Upper lobe of right lung (tissue), 1 donor: Measurements from ENCODE around the gene UBTF. TPM values are rescaled to one million over a fixed set of nuclear protein-coding genes. Genes with fewer than 3 reads are reported as not detected.

Experiments used
- ATAC-seq: fragments of 200-7000 bp; cut with Tn5 transposase; one replicate; pipeline ENCODE4 v1.9.1; 2020; ENCODE audit warnings: mild to moderate bottlenecking, moderate library complexity
- DNase-seq: peaks from one replicate; pipeline ENCODE4 v3.0.0-alpha.2; 2020
- H3K27ac ChIP-seq: fragments of 200-600 bp; one replicate; pipeline ENCODE4 v1.8.0; 2022
- H3K27me3 ChIP-seq: fragments of 200-600 bp; one replicate; pipeline ENCODE4 v1.8.0; 2022; ENCODE audit warnings: mild to moderate bottlenecking
- H3K36me3 ChIP-seq: fragments of 200-600 bp; one replicate; pipeline ENCODE4 v1.8.0; 2022
- H3K4me1 ChIP-seq: fragments of 200-600 bp; one replicate; pipeline ENCODE4 v1.8.0; 2022
- H3K4me3 ChIP-seq: fragments of 200-600 bp; one replicate; pipeline ENCODE4 v1.8.0; 2022; ENCODE audit warnings: mild to moderate bottlenecking
- H3K9me3 ChIP-seq: fragments of 200-600 bp; one replicate; pipeline ENCODE4 v1.8.0; 2022
- CTCF ChIP-seq: fragments of 200-600 bp; IDR thresholded peaks from one replicate; pipeline ENCODE4 v1.8.0; 2022; ENCODE audit warnings: antibody characterized with exemption
- intact Hi-C: fragments of 100-400 bp; cut with DNase I; formaldehyde crosslinking; loops from one replicate; pipeline ENCODE4 v1.11.0; 2022
- total RNA-seq: library from RNA; stranded (reverse); fragmentation: NEBNext Ultra II Directional; extraction: Animal tissue kit (Norgen Biotek cat#: 25700); gene quantifications from one replicate; pipeline ENCODE4 v1.2.1, GENCODE V29; 2021
- donor health status: DM: no; HTN: yes; CAD: no; lungs with severe emphysema.

Gene UBTF
- total RNA-seq, 1 donor from 2014 or later: 62.6 TPM

GRCh38 chr17:44236444-44236991 lies 17.0 kb upstream of the UBTF start:
- no peak for TF ChIP-seq CTCF
- DNase-seq (no peak), ATAC-seq (no peak)
- no peaks in the 10 kb centered on the region for H3K9me3 ChIP-seq
- no peak overlapping the region for H3K4me3 ChIP-seq
- H3K4me1 ChIP-seq: no peaks in the 10 kb centered on the region
- no peak overlapping the region for H3K27ac ChIP-seq
- intact Hi-C loops: no loop called here
- H3K36me3 ChIP-seq: no peaks in the 10 kb centered on the region
- no peaks in the 10 kb centered on the region for H3K27me3 ChIP-seq

GRCh38 chr17:44235583-44235936 lies 16.1 kb upstream of the UBTF start:
- DNase-seq (no peak), ATAC-seq (no peak)
- no peak overlapping the region for H3K27ac ChIP-seq
- H3K9me3 ChIP-seq: no peaks in the 10 kb centered on the region
- no peak for TF ChIP-seq CTCF
- intact Hi-C loops: no loop called here
- no peaks in the 10 kb centered on the region for H3K27me3 ChIP-seq
- H3K36me3 ChIP-seq: no peaks in the 10 kb centered on the region
- H3K4me3 ChIP-seq: no peak overlapping the region
- no peaks in the 10 kb centered on the region for H3K4me1 ChIP-seq

GRCh38 chr17:44233582-44233981 lies 14.1 kb upstream of the UBTF start:
- no peaks in the 10 kb centered on the region for H3K36me3 ChIP-seq
- no peak overlapping the region for H3K4me3 ChIP-seq
- no peaks in the 10 kb centered on the region for H3K9me3 ChIP-seq
- H3K27ac ChIP-seq: no peak overlapping the region
- intact Hi-C loops: no loop called here
- ATAC-seq (no peak), DNase-seq (no peak)
- H3K4me1 ChIP-seq: no peaks in the 10 kb centered on the region
- no peak for TF ChIP-seq CTCF
- no peaks in the 10 kb centered on the region for H3K27me3 ChIP-seq

- Histone ChIP-seq H3K9me3 (no peaks in the 10 kb centered on the region), H3K27me3 (no peaks in the 10 kb centered on the region), H3K4me3 (no peak overlapping the region), H3K27ac (no peak overlapping the region), H3K36me3 (no peaks in the 10 kb centered on the region), H3K4me1 (no peaks in the 10 kb centered on the region)
- DNase-seq: no peak
- intact Hi-C loops: no loop called here
- TF ChIP-seq CTCF: no peak
- ATAC-seq: no peak
These were observed 12.6 kb upstream of the UBTF start for GRCh38 chr17:44232061-44232460.

GRCh38 chr17:44230140-44230539 lies 10.7 kb upstream of the UBTF start:
- Histone ChIP-seq H3K36me3 (no peaks in the 10 kb centered on the region), H3K9me3 (no peaks in the 10 kb centered on the region), H3K4me3 (no peak overlapping the region), H3K4me1 (no peaks in the 10 kb centered on the region), H3K27me3 (no peaks in the 10 kb centered on the region), H3K27ac (no peak overlapping the region)
- intact Hi-C loops: no loop called here
- ATAC-seq: no peak
- DNase-seq: no peak
- no peak for TF ChIP-seq CTCF

GRCh38 chr17:44229090-44229489 lies 9.6 kb upstream of the UBTF start:
- no peak for ATAC-seq

More at GRCh38 chr17:44229090-44229489, 9.6 kb upstream of the UBTF start:
- Histone ChIP-seq H3K27me3 (no peaks in the 10 kb centered on the region), H3K4me1 (no peaks in the 10 kb centered on the region), H3K27ac (no peak overlapping the region), H3K36me3 (no peaks in the 10 kb centered on the region), H3K4me3 (no peak overlapping the region), H3K9me3 (no peaks in the 10 kb centered on the region)
- intact Hi-C loops: no loop called here
- DNase-seq: no peak
- no peak for TF ChIP-seq CTCF
